Stimulated activated CD4-positive, alpha-beta T cell treated with anti-CD3 and anti-CD28 coated beads, Interleukin-2, amount 100 ng/mL, for 24 hours (primary cell): ENCODE results near the gene ANKZF1.

Experiments used
- DNase-seq, 2 donors: peaks; one replicate each; pipeline ENCODE4 v3.0.0-alpha.2; 2020

ANKZF1 gene

GRCh38 chr2:219209236-219210195 is 20.1 kb upstream of the ANKZF1 start:
- no peak for DNase-seq

GRCh38 chr2:219210196-219210885 is 19.3 kb upstream of the ANKZF1 start:
- DNase-seq, result no peak

GRCh38 chr2:219210886-219211362 is 18.7 kb upstream of the ANKZF1 start:
- DNase-seq, result no peak

- DNase-seq, result no peak
Measured at GRCh38 chr2:219213026-219213415, 16.6 kb upstream of the ANKZF1 start.

GRCh38 chr2:219213486-219214071 is 16.0 kb upstream of the ANKZF1 start:
- DNase-seq, result no peak

GRCh38 chr2:219214141-219214540 is 15.5 kb upstream of the ANKZF1 start:
- DNase-seq, result no peak

GRCh38 chr2:219214786-219215185 is 14.8 kb upstream of the ANKZF1 start:
- no peak for DNase-seq

GRCh38 chr2:219215871-219216534 is 13.6 kb upstream of the ANKZF1 start:
- DNase-seq, result no peak

GRCh38 chr2:219216535-219216915 is 13.1 kb upstream of the ANKZF1 start:
- DNase-seq, result no peak

- DNase-seq, result peak; percentile 20 to 35
Measured at GRCh38 chr2:219218217-219218731, 11.3 kb upstream of the ANKZF1 start.

- peak; percentile 90 to 91 for DNase-seq
Measured at GRCh38 chr2:219218732-219219701, 10.6 kb upstream of the ANKZF1 start, which contains the start of gene ABCB6. Gene ABCB6 (minus strand): TSS chr2:219218958. CDS start chr2:219218673, 285 bp downstream.

- no peak for DNase-seq
Measured at GRCh38 chr2:219219784-219220532, 9.6 kb upstream of the ANKZF1 start.

GRCh38 chr2:219220652-219221402 is 8.8 kb upstream of the ANKZF1 start:
- DNase-seq, result no peak

- no peak for DNase-seq
Measured at GRCh38 chr2:219221957-219222518, 7.6 kb upstream of the ANKZF1 start.

- no peak for DNase-seq
Measured at GRCh38 chr2:219223831-219224610, 5.6 kb upstream of the ANKZF1 start.

- DNase-seq, result no peak
Measured at GRCh38 chr2:219225350-219225749, 4.3 kb upstream of the ANKZF1 start.

GRCh38 chr2:219228041-219228910 is 1.3 kb upstream of the ANKZF1 start:
- no peak for DNase-seq

- no peak for DNase-seq
Measured at GRCh38 chr2:219228911-219229304, 698 bp upstream of the ANKZF1 start.
